Measurements from ENCODE around the gene IKZF5.

IKZF5 gene

GRCh38 chr10:123021517-123021916 lies 12.9 kb upstream of the IKZF5 start:
- Histone ChIP-seq H3K9me3 (ENCODE audit: control insufficient read depth, insufficient read depth, low read depth, low read length) (no peaks in the 10 kb centered on the region), H3K36me3 (ENCODE audit: control insufficient read depth in 2 of 2, insufficient read depth in 1 of 2, low read length in 2 of 2) (no peaks in the 10 kb centered on the region), H3K4me1 (ENCODE audit: control insufficient read depth, insufficient read depth, low read length) (peaks cover 4% of the 10 kb centered on the region), H3K27ac (ENCODE audit: extremely low read depth, low read depth, low read length) (no peak overlapping the region), H3K4me3 (ENCODE audit: low read depth, low read length) (no peak overlapping the region)
- ChIA-PET POLR2A (no interaction called here), CTCF (interaction anchor here (0.6 to 2.2 kb wide), 11 partner anchors 8 to 851 kb away, joined by 3 to 17 read pairs (median 4); no protein-coding TSS in a partner anchor)
- TF ChIP-seq GLIS1 (tag by site-specific recombination; IDR thresholded peaks at IDR 0.05) (no peak), GLIS2 (tag by site-specific recombination; IDR thresholded peaks at IDR 0.05) (no peak), GLI2 (tag by site-specific recombination; IDR thresholded peaks at IDR 0.05; ENCODE audit: borderline replicate concordance, low read depth) (no peak)

- Histone ChIP-seq H3K27ac (ENCODE audit: extremely low read depth, low read depth, low read length) (no peak overlapping the region), H3K4me3 (ENCODE audit: low read depth, low read length) (no peak overlapping the region), H3K36me3 (ENCODE audit: control insufficient read depth in 2 of 2, insufficient read depth in 1 of 2, low read length in 2 of 2) (no peaks in the 10 kb centered on the region), H3K4me1 (ENCODE audit: control insufficient read depth, insufficient read depth, low read length) (peaks cover 4% of the 10 kb centered on the region), H3K9me3 (ENCODE audit: control insufficient read depth, insufficient read depth, low read depth, low read length) (no peaks in the 10 kb centered on the region)
- ChIA-PET CTCF (interaction anchor here (0.6 to 2.2 kb wide), 7 partner anchors 9 to 562 kb away, joined by 3 to 17 read pairs (median 4); no protein-coding TSS in a partner anchor), POLR2A (no interaction called here)
- peak; percentile 70 for TF ChIP-seq SCRT2 (tag by site-specific recombination; IDR thresholded peaks at IDR 0.05)
- TF ChIP-seq SCRT1 (tag by site-specific recombination; IDR thresholded peaks at IDR 0.05; ENCODE audit: borderline replicate concordance): peak; percentile 66; the same call in 1 of the 2 replicates
- TF ChIP-seq HIC1 (tag by site-specific recombination; IDR thresholded peaks at IDR 0.05): no peak
- TF ChIP-seq ZNF146 (tag by site-specific recombination; IDR thresholded peaks at IDR 0.05): no peak
Observed at GRCh38 chr10:123019941-123020703, 11.5 kb upstream of the IKZF5 start.

GRCh38 chr10:123019264-123019663 lies 10.7 kb upstream of the IKZF5 start:
- H3K4me1 ChIP-seq (ENCODE audit: control insufficient read depth, insufficient read depth, low read length): peaks cover 4% of the 10 kb centered on the region
- TF ChIP-seq ZBTB21 (tag by site-specific recombination; IDR thresholded peaks at IDR 0.05): no peak
- TF ChIP-seq ZNF510 (tag by site-specific recombination; IDR thresholded peaks at IDR 0.05; ENCODE audit: insufficient replicate concordance): no peak
- TF ChIP-seq ZNF707 (tag by site-specific recombination; IDR thresholded peaks at IDR 0.05): no peak
- TF ChIP-seq ZNF184 (tag by site-specific recombination; IDR thresholded peaks at IDR 0.05): no peak
- TF ChIP-seq ZBTB17 (tag by site-specific recombination; IDR thresholded peaks at IDR 0.05): no peak
- TF ChIP-seq FEZF1 (tag by site-specific recombination; IDR thresholded peaks at IDR 0.05): no peak
- TF ChIP-seq ZNF169 (tag by site-specific recombination; IDR thresholded peaks at IDR 0.05): no peak
- no peak for TF ChIP-seq ZNF501 (tag by site-specific recombination; IDR thresholded peaks at IDR 0.05)
- no peak for TF ChIP-seq ZNF610 (tag by site-specific recombination; IDR thresholded peaks at IDR 0.05; ENCODE audit: borderline replicate concordance)
- TF ChIP-seq KLF16 (tag by site-specific recombination; IDR thresholded peaks at IDR 0.05): no peak
- TF ChIP-seq MEIS1 (CRISPR knock-in tag; IDR thresholded peaks at IDR 0.05; ENCODE audit: borderline replicate concordance): no peak
- no peak for TF ChIP-seq HOXC10 (CRISPR knock-in tag; IDR thresholded peaks at IDR 0.05)
- no peak for TF ChIP-seq ZNF350 (tag by site-specific recombination; IDR thresholded peaks at IDR 0.05)
- no peak for TF ChIP-seq ZNF23 (tag by site-specific recombination; IDR thresholded peaks at IDR 0.05; ENCODE audit: borderline replicate concordance)
- no peak for TF ChIP-seq HIC1 (tag by site-specific recombination; IDR thresholded peaks at IDR 0.05)
- TF ChIP-seq ZNF654 (tag by site-specific recombination; IDR thresholded peaks at IDR 0.05; ENCODE audit: low read depth): no peak
- TF ChIP-seq ZNF10 (tag by site-specific recombination; IDR thresholded peaks at IDR 0.05): no peak
- no peak for TF ChIP-seq HOXD13 (CRISPR knock-in tag; IDR thresholded peaks at IDR 0.05; ENCODE audit: borderline replicate concordance)
- no peak for TF ChIP-seq ZNF335 (tag by site-specific recombination; conservative IDR thresholded peaks at IDR 0.05)
- ChIA-PET CTCF (interaction anchor here (0.6 to 2.2 kb wide), 5 partner anchors 8 to 537 kb away, joined by 3 to 6 read pairs (median 3); no protein-coding TSS in a partner anchor), POLR2A (no interaction called here)
- no peak overlapping the region for H3K4me3 ChIP-seq (ENCODE audit: low read depth, low read length)
- no peaks in the 10 kb centered on the region for H3K9me3 ChIP-seq (ENCODE audit: control insufficient read depth, insufficient read depth, low read depth, low read length)
- H3K27ac ChIP-seq (ENCODE audit: extremely low read depth, low read depth, low read length): no peak overlapping the region
- H3K36me3 ChIP-seq (ENCODE audit: control insufficient read depth in 2 of 2, insufficient read depth in 1 of 2, low read length in 2 of 2): no peaks in the 10 kb centered on the region

All from HEK293 (cell line).